Measurements from ENCODE around the gene KLLN.

The KLLN gene

DNA sequence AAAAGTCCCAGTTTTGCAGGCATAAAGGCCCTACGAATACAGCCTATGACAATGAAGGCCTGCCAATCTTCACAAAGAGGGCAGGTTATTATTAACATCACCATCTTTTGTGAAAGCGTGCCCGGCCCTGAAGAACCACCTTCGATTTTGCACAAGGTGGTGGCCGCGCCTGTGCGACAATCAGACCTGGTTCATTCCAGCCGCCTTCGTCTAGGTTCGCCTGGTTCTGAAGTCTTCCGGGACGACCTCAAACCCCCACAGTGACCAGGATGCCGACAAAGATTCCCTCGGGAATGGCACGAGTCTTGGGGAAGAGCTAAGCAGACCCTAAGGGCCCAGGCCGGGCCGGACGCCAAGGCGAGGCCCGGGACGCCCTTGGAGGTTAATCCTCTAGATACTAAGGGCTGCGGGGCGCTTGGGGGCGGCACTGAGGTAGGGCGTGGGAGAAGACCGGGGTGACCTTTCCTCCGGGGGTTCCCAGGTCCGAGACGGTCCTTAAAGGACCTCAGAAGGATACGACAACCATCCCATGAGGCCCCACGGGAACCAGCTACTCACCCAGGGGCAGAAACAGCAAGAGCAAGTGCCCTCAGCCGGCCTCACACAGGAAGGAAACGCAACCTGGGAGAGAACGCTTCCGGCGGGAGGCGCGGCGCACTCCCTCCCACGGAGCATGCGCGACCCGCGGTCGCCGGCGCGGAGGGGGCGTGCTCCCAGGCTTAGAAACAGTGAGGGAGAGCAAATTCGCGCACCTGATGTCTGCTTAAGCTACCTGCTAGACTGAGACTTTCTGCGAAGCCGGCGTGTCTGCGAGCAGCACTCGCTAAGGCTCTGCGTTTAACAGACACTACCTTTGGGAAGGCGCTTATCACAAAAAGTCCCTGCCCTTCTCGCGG is 45.5 kb downstream of the KLLN start, which contains the start of gene ATAD1:
ATAD1 (minus strand) TSS at position 618 of the 896 bp plus-strand sequence. CDS start 3,627 bp downstream, outside the sequence.
- CTCF ChIA-PET, result interaction anchor here (0.8 to 2.9 kb wide), 19 partner anchors 11 to 765 kb away, joined by 3 to 11 read pairs (median 4); partner anchors contain the start of gene RNLS
- DNase-seq (ENCODE audit: extremely low spot score), result peak; percentile 88
- TF ChIP-seq, protein P1, sequence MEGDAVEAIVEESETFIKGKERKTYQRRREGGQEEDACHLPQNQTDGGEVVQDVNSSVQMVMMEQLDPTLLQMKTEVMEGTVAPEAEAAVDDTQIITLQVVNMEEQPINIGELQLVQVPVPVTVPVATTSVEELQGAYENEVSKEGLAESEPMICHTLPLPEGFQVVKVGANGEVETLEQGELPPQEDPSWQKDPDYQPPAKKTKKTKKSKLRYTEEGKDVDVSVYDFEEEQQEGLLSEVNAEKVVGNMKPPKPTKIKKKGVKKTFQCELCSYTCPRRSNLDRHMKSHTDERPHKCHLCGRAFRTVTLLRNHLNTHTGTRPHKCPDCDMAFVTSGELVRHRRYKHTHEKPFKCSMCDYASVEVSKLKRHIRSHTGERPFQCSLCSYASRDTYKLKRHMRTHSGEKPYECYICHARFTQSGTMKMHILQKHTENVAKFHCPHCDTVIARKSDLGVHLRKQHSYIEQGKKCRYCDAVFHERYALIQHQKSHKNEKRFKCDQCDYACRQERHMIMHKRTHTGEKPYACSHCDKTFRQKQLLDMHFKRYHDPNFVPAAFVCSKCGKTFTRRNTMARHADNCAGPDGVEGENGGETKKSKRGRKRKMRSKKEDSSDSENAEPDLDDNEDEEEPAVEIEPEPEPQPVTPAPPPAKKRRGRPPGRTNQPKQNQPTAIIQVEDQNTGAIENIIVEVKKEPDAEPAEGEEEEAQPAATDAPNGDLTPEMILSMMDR (IDR thresholded peaks at IDR 0.05; ENCODE audit: control extremely low read depth, extremely low read depth, low read depth, missing control alignments), result peak; percentile 35
- POLR2A ChIA-PET, result interaction anchor here (1.2 kb wide), 1 partner anchor 44 kb away, joined by 3 read pairs; no protein-coding TSS in a partner anchor

DNA sequence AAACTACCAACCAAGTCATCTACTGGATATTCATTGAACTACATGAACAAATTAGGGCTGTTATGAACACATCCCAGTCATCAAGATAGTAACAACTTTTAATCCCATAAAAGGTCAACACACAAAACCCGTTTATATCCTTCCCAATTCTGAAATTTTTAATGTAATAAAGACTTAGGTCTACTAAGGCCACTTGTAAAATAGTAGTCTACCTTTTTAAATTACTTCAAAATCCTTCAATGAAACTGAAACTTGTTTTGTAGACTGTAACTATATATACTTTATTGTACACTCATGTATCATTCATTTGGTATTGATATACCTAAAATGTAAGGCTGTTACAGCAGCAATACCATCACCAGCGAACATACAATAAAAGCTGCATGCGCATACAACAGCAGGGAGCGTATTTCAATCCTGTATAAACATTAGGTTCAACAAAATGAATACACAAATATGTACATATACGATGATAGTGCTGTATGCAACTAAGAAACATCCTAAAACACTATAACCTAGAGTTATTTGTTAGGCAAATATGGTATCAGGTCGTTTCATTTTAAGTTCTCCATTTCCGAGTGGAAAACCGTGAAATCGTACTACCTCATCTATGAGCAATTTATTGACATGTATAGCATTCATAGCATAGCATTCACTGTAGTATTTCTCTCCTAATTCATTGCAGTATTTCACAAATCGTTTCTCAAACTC is 46.3 kb downstream of the KLLN start:
- DNase-seq (ENCODE audit: extremely low spot score), result no peak
- ChIA-PET POLR2A (no interaction called here), CTCF (interaction anchor here (1.2 to 2.9 kb wide), 6 partner anchors 13 to 766 kb away, joined by 3 to 11 read pairs (median 6); partner anchors contain the start of gene RNLS)
- TF ChIP-seq, protein P1 (IDR thresholded peaks at IDR 0.05; ENCODE audit: control extremely low read depth, extremely low read depth, low read depth, missing control alignments), result no peak

GRCh38 chr10:87816163-87816897 is 47.0 kb downstream of the KLLN start:
- POLR2A ChIA-PET, result no interaction called here
- no peak for DNase-seq (ENCODE audit: extremely low spot score)
- CTCF ChIA-PET, result interaction anchor here (1.2 to 1.7 kb wide), 2 partner anchors 12 to 22 kb away, joined by 4 to 8 read pairs; no protein-coding TSS in a partner anchor
- TF ChIP-seq, protein P1 (IDR thresholded peaks at IDR 0.05; ENCODE audit: control extremely low read depth, extremely low read depth, low read depth, missing control alignments), result no peak
